NCI-H748 (cell line): Measurements from ENCODE around the gene MACROD2.

Experiments used
- DNase-seq: peaks from one replicate; lab custom pipeline; 2025; ENCODE audit not compliant: unreplicated experiment; lab: John Stamatoyannopoulos, UW

Gene MACROD2

DNA sequence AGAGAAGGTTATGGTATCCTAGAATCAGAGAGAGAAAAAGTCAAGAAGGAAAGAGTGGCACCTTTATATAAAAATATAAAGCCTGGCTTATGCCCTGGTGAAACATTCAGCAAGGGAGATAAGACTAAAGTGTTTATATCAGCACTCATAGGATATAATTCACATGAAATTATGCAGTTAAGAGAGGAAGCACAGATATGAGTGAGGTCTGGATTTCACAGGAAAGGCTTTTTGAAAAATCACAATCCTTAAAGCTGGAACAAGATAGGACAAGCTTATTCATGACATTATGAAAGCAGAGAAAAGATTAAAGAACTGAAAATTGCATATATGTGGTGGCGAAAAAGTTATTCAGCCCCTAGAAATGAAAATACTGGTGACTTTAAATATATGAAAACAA is 523.3 kb downstream of the MACROD2 start:
- no peak for DNase-seq

- no peak for DNase-seq
Observed at GRCh38 chr20:14521016-14521415, 525.7 kb downstream of the MACROD2 start.

DNA sequence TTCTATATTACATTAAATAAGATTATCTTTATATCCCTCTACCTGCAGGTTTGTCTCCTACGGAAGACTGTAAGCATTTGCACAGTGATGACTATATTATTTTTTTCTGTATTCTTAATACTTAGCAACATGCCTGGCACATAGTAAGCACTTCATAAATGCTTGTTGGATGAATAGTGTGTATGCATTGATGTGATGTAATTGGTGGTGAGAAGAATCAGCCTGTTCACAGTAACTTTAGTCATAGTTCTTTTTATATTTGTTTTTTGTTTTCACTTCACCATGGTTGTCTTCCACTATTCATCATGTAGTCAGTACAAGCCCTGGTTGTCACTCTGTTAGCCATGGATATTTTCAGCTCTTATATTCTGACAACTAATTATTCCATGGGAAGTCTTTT is 526.1 kb downstream of the MACROD2 start:
- no peak for DNase-seq

DNA sequence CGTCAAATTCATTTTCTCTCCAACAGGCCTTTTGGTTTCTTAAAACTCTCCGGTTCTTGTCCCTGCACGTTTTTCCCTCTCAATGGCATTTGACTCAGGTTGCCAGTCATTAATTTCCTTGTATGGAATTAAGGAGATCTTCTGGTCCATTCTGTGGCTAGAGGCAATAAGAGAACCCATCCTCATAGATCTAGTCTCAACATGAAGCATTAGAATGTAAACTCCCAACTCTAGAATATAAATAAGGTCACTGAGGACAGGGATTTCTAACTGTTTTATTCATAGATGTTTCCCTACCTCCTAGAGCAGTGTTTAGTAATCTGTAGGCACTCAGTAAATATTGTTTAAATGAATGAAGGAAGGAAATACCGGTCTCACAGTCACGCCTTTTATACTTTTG is 527.3 kb downstream of the MACROD2 start:
- no peak for DNase-seq

DNA sequence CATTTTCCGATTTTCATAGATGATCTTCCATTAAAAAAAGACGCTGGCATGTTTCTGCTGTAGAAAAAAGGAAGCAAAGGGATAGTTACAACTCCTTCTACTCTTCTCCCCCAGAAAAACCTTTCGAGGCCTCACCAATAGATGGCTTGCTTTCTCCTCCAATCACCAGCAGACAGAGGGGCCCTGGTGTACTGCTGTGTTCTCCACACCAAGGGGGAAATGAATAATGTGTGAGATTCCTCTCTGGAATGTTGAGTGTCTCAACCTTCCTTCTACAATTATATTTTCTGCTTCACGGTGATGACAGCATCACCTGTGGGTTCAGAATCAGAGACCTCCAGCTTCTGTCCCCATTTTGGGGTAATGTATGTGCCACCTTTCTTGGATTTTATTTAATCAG is 527.8 kb downstream of the MACROD2 start:
- no peak for DNase-seq

DNA sequence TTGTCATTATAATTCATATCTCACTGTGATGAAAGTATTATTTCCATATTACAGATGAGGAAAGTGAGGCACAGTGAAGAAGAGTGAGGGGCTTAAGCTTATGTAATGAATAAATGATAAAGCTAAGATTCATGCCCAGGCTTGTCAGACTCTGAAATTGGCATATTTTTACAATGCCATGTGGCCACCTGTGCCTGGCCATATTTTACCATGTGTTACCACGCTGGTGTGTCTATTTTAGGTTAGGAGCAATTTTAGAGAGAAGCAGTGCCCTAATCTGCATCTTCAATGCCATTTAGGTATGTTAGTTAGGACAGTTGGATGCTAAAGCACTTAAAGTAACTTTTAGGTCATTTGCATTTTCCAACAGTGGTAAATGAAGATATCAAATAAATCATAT is 530.1 kb downstream of the MACROD2 start:
- DNase-seq, result no peak

DNA sequence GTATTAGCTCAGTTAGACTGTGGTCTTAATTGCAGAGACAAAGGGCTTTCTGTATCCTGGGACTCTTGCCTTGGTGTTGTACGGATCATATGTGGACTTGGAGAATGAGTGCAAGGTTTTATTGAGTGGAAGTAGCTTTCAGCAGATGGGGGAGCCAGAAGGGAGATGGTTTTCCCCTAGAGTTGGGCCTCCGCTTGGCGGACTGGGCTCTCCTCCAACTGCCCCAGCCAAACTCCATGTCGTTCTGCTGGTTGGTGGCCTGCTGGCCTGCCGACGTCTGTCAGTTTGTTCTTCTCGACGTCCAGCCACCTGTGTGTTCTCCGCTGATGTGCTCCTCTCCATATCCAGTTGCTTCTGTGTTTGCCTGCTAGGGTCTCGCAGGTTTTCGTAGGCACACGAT is 531.6 kb downstream of the MACROD2 start:
- DNase-seq, result no peak

- DNase-seq, result no peak
Observed at GRCh38 chr20:14531786-14532185, 536.5 kb downstream of the MACROD2 start.

DNA sequence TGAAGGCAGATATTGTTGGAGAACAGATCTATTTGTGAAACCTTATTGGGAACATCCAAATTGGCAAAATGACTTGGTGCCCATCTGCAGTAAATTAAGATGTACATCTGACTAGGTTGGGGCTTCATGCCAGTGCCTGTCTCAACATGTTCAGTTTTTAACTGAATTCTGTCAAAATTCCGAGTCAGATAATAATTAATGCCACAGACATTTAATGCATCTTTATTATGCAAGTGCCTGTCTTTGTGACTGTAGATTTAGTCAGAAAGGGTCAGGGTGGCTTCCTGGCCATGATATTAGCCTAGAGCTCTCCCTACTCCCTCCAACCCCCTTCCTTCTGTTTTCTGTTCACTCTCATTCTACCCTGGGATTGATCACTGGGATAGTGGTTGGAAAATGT is 541.4 kb downstream of the MACROD2 start:
- no peak for DNase-seq

- DNase-seq, result no peak
Observed at GRCh38 chr20:14538433-14538832, 543.1 kb downstream of the MACROD2 start.

- DNase-seq, result no peak
Observed at GRCh38 chr20:14543040-14543439, 547.7 kb downstream of the MACROD2 start.

- DNase-seq, result no peak
Observed at GRCh38 chr20:14544688-14545087, 549.4 kb downstream of the MACROD2 start.

DNA sequence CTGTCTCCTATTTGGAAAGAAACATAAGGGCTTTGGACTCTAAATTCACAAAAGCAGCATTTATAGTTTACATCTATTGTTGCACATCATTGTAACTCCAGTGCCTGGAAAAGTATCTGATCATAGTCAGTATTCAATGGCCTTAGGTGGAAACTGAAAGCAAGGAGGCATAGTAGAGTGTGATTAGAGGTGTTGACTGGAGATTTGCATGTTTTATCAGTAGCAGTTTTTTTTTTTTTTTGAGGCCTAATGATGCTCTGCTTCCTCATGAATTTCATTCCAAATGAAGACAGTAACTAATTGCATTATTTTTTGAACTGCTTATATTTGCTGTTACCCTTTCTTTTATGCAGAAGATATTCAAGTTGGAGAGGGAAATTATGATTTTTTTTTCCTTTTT is 555.3 kb downstream of the MACROD2 start:
- DNase-seq, result no peak

DNA sequence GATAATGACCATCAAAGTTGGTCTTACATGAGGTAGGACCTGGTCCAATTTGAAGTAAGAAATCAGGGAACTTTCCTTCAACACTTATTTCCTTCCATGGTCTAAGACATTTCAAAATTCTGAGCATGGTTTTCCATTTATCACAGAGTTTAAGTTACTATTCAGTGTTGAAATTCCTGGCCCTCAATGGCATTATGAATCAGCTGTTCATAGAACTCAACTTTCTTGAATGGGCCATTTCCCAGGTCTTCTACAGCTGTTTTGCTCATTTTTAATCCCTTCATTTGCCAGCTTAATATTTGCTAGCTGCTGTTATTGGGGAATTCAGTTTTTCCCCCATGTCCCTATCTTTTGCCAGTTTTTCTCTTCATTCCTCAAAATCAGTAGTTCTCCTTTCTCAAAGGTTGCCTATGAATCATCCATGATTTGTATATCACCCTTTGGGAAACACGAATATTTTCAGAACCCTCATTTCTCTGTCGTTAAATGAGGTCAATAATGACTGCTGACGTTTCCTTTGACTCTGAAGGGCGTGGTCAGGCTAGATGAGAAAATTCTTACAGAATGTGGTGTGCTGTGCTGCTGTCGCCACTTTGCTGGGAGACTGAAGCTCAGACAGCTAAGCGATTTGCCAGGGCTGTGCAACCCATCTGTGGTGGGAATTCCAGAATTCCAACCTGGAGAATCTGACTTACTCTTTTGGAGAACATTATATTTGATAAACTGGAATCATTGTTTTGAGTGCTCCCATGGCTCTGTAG is 558.6 kb downstream of the MACROD2 start:
- no peak for DNase-seq

DNA sequence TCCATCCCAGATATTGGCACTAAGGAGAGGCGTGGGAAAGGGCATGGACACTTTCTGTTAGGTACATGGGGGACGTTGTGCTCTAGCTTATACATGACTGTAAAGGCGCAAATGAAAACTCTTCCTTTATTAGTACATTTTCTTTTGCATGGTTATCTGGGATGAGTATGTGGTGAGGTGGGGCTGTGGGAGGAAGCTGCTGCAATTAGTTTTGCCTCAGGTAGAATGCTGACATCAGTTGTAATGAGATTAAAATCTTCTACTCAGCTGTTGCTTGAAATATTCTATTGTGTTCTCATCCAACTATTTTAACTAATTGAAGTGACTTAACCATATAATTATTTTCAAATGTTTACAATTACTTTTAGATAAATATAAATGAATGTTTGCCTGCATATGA is 560.4 kb downstream of the MACROD2 start:
- no peak for DNase-seq

DNA sequence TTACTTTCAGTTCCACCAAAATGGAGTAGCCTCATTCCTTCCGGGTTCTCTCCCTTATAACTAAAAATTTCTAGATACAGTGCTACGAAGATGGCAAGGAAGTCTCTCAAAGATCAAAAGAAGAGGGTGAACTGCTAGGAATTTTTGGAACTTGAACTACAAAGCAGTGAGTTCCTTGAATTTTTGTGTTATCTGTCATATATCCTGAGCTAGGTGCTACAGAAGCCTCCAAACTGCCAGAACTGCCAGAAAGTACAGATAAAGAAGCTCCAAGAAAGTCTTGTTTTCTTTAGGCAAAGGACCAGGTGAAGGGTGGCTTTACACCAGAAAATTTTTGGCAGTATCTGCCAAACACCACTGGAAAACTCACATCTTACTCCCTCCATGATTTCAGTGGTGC is 560.9 kb downstream of the MACROD2 start:
- no peak for DNase-seq

GRCh38 chr20:14559612-14560011 is 564.3 kb downstream of the MACROD2 start:
- DNase-seq, result no peak

DNA sequence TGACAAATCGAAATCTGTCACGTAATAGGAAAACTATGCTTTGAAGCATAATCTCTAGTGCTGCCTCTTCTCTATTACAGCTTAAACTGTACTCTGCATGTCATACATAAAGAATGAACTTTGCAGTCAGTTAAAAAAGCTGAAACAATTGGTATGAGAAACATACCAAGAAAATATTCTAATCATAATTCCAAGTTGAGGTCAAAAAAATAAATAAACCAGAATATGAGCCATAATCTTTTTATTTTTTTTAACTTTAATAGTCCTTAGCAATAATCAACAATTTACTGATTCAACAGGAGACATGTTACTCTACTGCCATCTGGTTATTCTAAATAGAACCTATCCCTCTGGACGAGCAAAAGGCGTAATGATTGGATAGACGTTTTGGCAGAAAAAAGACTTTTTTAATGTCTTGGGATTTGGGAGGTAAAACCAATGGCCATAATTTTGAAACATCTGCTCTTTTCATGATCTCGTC is 566.5 kb downstream of the MACROD2 start:
- DNase-seq, result no peak

- DNase-seq, result no peak
Observed at GRCh38 chr20:14562981-14563380, 567.7 kb downstream of the MACROD2 start.

DNA sequence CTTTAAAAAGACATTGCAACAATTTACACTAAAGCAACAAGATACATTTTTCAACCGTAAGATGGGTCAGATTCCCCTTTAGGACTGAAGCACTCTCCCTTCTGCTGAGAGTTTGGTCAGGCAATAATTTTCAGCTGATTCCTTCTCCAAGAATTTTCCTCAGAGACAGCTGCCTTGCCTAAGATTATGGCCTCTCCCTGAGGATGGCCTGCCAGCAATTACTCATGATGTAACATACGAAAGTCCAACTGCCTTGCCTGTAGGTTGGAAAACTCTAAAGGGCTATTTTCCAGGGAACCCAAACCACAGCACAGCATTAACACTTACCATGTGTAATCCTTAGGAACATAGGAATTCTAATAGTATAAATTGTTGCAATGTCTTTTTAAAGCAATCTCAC is 571.2 kb downstream of the MACROD2 start:
- no peak for DNase-seq

GRCh38 chr20:14568225-14568624 is 572.9 kb downstream of the MACROD2 start:
- no peak for DNase-seq

DNA sequence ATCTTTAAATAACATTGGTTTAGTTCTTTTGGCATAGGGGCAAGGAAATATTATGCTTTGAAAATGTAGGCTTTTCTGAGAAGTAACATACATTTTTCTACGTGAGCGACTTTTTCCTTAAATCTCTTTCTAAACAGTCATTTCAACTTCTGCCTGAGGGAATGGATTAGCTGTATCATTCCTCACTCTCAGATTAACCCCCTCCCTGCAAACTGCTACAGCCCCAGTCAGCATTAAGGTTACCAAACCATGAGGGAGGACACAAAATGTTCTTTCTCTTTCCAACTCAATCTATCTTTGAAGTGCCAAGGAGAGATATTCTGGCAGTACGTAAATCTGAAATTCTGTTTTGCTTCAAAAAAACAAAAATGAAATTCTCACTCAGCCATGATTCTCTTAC is 573.4 kb downstream of the MACROD2 start:
- no peak for DNase-seq

GRCh38 chr20:14569641-14570040 is 574.3 kb downstream of the MACROD2 start:
- DNase-seq, result no peak
